Endothelial cell (in vitro differentiated cells): ENCODE results near the gene HLA-DMB. TPM values are rescaled to one million over a fixed set of nuclear protein-coding genes. Genes with fewer than 3 reads are reported as not detected.
A peak's percentile ranks its signal among the peaks of the same experiment; 100 is the strongest.

Experiments
- DNase-seq: peaks from one replicate; pipeline ENCODE4 v3.0.0; 2021; ENCODE audit warnings: low spot score
- H3K27ac Mint-ChIP-seq: one replicate; pipeline ENCODE4 v1.8.0; 2021; ENCODE audit warnings: mixed read lengths, inconsistent platforms; ENCODE audit not compliant: unreplicated experiment
- H3K27me3 Mint-ChIP-seq: one replicate; pipeline ENCODE4 v1.8.0; 2021; ENCODE audit warnings: mild to moderate bottlenecking, moderate library complexity, mixed read lengths, inconsistent platforms; ENCODE audit not compliant: unreplicated experiment
- H3K36me3 Mint-ChIP-seq: one replicate; pipeline ENCODE4 v1.8.0; 2021; ENCODE audit warnings: mild to moderate bottlenecking, low read depth, mixed read lengths, inconsistent platforms; ENCODE audit not compliant: unreplicated experiment
- H3K4me1 Mint-ChIP-seq: one replicate; pipeline ENCODE4 v1.8.0; 2021; ENCODE audit warnings: mild to moderate bottlenecking, mixed read lengths, inconsistent platforms; ENCODE audit not compliant: unreplicated experiment
- H3K4me3 Mint-ChIP-seq: one replicate; pipeline ENCODE4 v1.8.0; 2021; ENCODE audit warnings: mild to moderate bottlenecking, mixed read lengths, inconsistent platforms; ENCODE audit not compliant: unreplicated experiment
- H3K9me3 Mint-ChIP-seq: one replicate; pipeline ENCODE4 v1.8.0; 2021; ENCODE audit warnings: mixed read lengths, inconsistent platforms; ENCODE audit not compliant: unreplicated experiment
- total RNA-seq: library from RNA; stranded (reverse); fragmentation: NEBNext Ultra II Directional; extraction: Animal tissue kit (Norgen Biotek cat#: 25700); gene quantifications from one replicate; pipeline ENCODE4 v1.2.1, GENCODE V29; 2021; ENCODE audit not compliant: unreplicated experiment
- TF ChIP-seq, protein P1 (sequence below): fragments of 200-600 bp; sonication (generic); IDR thresholded peaks from one replicate; pipeline ENCODE4 v1.5.0; 2021; ENCODE audit warnings: antibody characterized with exemption; ENCODE audit not compliant: unreplicated experiment

Gene HLA-DMB
- total RNA-seq, 1 donor from 2014 or later = 1.3 TPM

GRCh38 chr6:32968867-32969684 is 28.2 kb upstream of the HLA-DMB start:
- H3K27ac Mint-ChIP-seq = peak overlapping the region; percentile 100
- peak overlapping the region; percentile 97 for H3K4me3 Mint-ChIP-seq
- TF ChIP-seq, protein P1, sequence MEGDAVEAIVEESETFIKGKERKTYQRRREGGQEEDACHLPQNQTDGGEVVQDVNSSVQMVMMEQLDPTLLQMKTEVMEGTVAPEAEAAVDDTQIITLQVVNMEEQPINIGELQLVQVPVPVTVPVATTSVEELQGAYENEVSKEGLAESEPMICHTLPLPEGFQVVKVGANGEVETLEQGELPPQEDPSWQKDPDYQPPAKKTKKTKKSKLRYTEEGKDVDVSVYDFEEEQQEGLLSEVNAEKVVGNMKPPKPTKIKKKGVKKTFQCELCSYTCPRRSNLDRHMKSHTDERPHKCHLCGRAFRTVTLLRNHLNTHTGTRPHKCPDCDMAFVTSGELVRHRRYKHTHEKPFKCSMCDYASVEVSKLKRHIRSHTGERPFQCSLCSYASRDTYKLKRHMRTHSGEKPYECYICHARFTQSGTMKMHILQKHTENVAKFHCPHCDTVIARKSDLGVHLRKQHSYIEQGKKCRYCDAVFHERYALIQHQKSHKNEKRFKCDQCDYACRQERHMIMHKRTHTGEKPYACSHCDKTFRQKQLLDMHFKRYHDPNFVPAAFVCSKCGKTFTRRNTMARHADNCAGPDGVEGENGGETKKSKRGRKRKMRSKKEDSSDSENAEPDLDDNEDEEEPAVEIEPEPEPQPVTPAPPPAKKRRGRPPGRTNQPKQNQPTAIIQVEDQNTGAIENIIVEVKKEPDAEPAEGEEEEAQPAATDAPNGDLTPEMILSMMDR = no peak
- peak; percentile 53 for DNase-seq
- peaks cover 54% of the 10 kb centered on the region for H3K4me1 Mint-ChIP-seq
- H3K9me3 Mint-ChIP-seq = no peaks in the 10 kb centered on the region
- H3K27me3 Mint-ChIP-seq = peaks cover 18% of the 10 kb centered on the region
- H3K36me3 Mint-ChIP-seq = peaks cover 29% of the 10 kb centered on the region

DNA sequence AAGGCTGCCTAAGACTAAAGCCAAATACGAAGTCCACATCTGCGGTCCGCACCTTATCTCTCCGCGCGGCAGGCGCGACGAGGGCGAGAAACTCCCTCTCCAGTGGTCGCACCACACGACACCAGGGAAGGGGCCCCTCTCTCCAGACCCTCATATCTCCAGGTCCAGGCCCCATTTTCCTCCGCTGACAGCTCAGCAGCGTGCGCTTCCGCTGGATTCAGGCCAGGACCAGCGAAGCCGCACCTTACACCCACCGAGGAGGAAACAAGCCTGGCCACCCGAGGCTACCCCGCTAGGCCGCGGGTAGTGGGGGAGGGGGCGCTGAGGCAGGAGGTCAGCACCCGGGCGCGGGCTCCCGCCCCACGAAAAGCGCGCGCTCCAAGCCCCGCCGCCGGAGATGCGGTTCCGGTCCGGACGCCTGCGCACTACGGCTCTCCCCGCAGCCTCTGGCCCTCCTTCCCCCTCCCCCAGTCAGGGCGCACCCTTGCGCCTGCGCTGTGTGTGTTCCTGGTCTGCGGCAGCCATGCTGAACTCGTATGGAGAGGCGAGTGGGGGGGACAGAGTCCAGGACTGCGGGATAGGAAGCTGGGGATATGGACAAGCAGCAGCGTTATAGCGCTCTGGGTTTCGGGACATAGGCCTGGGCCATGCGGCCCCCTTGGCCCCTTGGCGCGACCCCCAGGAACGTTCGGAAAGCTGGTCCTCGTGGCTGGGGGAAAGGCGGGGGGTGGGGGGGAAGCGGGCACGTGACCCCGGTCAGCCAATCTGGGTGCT is 27.5 kb upstream of the HLA-DMB start, which contains the start of gene BRD2:
BRD2 (plus strand) TSS at position 502 of the 774 bp plus-strand sequence. CDS start 4,305 bp downstream, outside the sequence.
- peak; percentile 95 for DNase-seq
- Mint-ChIP-seq H3K27ac (peak within 1 kb of the TSS; percentile 100), H3K27me3 (peaks cover 12% of the 10 kb centered on the region), H3K4me3 (peak within 1 kb of the TSS; percentile 97), H3K4me1 (peaks cover 49% of the 10 kb centered on the region), H3K36me3 (peaks cover 21% of the 10 kb centered on the region), H3K9me3 (no peaks in the 10 kb centered on the region)
- TF ChIP-seq, protein P1 = no peak

- Mint-ChIP-seq H3K36me3 (peaks cover 13% of the 10 kb centered on the region), H3K27ac (peak overlapping the region; percentile 81), H3K27me3 (peaks cover 11% of the 10 kb centered on the region), H3K4me3 (peak overlapping the region; percentile 92), H3K9me3 (no peaks in the 10 kb centered on the region), H3K4me1 (peaks cover 49% of the 10 kb centered on the region)
- TF ChIP-seq, protein P1 = no peak
- peak; percentile 25 for DNase-seq
Observed at GRCh38 chr6:32967151-32968091, 26.6 kb upstream of the HLA-DMB start.

DNA sequence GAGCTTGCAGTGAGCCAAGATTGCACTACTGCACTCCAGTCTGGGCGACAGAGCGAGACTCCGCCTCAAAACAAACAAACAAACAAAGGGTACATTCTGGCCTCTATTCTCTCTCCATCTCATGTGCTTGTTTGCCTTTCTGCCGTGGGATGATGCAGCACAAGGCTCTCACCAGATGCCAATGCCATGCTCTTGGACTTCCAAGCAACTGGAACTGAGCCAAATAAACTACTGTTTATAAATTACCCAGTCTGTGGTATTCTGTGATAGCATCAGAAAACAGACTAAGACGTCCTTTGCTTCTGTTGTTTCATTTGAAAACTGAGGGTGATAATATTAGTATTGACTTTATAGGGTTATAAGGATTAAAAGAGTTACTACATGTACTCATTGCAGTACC is 23.9 kb upstream of the HLA-DMB start:
- TF ChIP-seq, protein P1 = no peak
- H3K27me3 Mint-ChIP-seq = peaks cover 5% of the 10 kb centered on the region
- peaks cover 56% of the 10 kb centered on the region for H3K4me1 Mint-ChIP-seq

More for the DNA sequence above, 23.9 kb upstream of the HLA-DMB start:
- H3K36me3 Mint-ChIP-seq = peaks cover 5% of the 10 kb centered on the region
- H3K9me3 Mint-ChIP-seq = no peaks in the 10 kb centered on the region
- no peak overlapping the region for H3K27ac Mint-ChIP-seq
- no peak for DNase-seq
- H3K4me3 Mint-ChIP-seq = no peak overlapping the region
